ENCODE results near the gene TRMO.

TRMO gene

DNA sequence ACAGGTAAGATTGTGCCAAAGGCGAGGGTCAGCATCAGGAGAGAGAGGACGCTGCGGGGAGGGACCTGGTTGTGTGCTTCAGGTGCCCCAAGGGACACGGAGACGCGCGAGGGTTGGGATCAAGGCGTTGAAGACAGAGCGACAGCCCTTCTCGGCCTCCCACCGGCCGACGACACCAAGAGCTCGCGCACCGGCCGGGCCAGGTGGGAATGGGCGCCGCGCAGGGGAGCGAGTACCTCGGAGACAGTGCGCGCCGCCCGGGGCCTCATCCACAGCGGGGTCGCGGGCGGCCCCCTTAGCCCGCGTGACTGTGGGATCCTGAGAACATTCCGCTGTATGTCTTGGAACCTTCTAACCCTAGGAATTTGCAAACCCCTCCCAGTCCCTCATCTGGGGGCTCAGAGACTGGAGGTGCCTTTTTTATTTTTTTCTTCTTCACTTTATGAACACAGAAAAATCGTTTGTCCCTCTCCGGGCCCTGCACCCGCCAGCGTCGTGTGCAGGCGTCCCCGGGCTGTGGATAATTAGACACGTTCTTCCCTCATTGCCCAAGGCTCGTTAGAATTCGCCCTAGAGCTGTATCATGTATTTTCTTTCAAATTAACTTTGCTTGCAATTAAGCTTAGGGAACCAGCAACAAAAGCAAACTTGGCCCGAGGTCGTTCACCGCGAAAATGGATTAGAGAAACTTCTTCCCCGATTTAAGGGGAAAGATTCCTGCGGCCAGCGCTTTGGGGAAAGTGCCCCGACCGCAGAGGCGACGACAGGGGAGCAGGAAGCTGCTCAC lies 64.5 kb downstream of the TRMO start:
- DNase-seq = no peak

DNA sequence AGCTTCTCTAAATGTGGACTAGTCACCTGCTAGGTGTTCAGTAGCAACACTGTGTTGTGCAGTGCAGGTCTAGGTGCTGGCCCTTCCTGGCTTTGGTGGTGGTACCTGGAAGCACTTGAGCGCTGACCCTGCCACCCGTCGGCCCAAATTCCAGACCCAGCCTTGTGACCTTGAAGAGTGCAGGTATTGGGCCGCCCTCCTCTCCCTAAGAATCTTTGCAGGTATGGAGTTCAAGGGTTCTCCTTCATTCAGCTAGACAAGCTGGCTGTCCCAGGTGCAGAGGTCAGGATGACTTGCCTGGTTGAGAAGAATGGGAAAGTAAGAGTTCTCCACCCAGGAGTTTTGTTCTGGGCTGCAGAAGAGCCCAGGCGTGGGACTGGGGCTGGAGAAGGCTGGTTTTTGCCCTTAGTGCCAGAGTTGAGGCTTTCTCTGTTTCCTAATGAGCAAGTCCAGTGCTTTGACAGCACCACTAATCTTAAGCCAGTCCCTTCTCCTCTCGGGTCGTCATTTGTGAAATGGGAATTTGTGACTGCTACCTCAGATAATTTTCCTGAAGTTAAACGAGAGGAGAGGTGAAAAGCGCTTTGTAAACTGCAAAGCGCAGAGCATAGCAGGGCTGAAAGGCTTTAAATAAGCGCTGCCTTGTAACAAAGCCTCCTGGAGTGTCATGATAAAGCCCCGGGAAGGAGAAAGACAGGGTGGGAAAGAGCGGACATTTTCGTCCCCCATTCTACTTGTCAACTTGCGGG lies 65.3 kb downstream of the TRMO start:
- no peak for DNase-seq

DNA sequence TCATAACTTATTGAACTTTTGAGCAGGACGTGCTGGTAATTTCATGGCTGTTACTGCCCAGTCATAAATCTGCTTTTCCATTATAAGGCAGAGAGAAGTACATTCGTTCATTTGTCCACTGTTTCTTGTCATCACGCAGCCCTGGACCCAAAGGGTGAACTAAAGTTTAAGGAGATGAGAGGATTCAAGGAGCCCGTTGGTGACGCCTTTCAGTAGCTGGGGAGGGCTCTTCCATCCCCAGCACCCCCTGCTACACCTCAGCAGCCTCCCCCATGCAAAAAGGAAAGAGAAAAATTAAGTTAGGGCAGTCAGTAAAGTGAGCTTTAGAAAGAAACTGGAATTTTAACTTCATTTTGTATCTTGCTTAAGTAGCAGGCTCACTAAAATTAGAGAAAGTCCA lies 66.4 kb downstream of the TRMO start:
- DNase-seq = no peak

DNA sequence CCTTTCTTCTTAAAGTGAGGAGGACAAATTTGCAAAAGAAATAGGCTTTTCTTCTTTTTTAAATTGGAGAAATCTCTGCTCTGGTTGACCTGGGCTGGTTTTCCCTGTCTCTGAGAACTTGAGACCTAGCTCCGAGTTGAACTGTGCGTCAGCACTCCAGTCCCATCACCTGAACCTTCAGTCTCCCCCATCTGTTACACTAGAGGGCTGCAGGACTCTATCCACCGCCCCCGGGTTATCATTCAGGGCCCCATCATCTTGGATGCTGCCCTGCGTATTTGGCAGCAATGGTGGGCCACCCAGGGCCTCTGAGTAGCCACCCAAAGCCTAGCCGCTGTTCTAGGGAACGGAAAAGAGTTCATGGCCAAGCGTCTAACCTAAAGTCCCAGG lies 66.8 kb downstream of the TRMO start:
- DNase-seq = no peak

DNA sequence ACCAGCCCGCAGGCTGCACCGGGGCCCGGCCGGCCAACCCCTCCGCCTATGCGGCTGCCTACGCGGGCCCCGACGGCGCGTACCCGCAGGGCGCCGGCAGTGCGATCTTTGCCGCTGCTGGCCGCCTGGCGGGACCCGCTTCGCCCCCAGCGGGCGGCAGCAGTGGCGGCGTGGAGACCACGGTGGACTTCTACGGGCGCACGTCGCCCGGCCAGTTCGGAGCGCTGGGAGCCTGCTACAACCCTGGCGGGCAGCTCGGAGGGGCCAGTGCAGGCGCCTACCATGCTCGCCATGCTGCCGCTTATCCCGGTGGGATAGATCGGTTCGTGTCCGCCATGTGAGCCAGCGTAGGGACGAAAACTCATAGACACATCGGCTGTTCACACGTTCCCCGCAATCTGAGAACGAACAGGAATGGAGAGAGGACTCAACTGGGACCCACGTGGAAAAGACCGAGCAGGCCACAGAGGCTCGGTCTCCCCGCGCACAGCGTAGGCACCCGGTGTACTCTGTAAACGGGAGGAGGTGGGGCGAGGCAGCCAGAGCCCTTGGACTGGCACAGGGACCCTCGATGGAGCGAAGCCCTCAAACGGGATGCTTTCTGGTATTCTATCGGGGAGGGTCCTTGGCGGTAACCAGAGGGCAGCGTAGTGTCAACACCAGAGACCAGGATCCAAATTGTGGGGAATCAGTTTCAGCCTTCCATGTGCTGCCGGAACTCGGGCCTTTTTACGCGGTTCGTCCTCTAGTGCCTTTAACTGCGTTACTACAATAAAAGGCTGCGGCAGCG lies 67.4 kb downstream of the TRMO start:
- DNase-seq = no peak
